Thoracic aorta (tissue), 2 donors: ENCODE data around the gene KLHL29. TPM values are rescaled to one million over a fixed set of nuclear protein-coding genes. Genes with fewer than 3 reads are reported as not detected.

Experiments used
- ATAC-seq: fragments of 150-250 bp; one replicate; pipeline ENCODE4 v1.8.0; 2017; ENCODE audit warnings: low read depth; ENCODE audit not compliant: insufficient number of reproducible peaks, low FRiP score
- DNase-seq: peaks from one replicate; pipeline ENCODE4 v3.0.0-alpha.2; 2020; ENCODE audit warnings: low spot score
- H3K27ac ChIP-seq, 2 donors: fragments of 200-600 bp; sonication (generic); 1 replicate in 1 of 2; 2 replicates in 1 of 2; pipeline ENCODE4 v1.5.1; 2016; ENCODE audit warnings: mild to moderate bottlenecking in 2 of 2, moderate library complexity in 2 of 2
- H3K27me3 ChIP-seq: fragments of 200-600 bp; sonication (generic); replicated peaks from 2 replicates; pipeline ENCODE4 v1.6.0; 2016; ENCODE audit warnings: mild to moderate bottlenecking; ENCODE audit not compliant: insufficient read depth
- H3K36me3 ChIP-seq: fragments of 200-600 bp; sonication (generic); one replicate; pipeline ENCODE4 v1.5.1; 2016
- H3K4me1 ChIP-seq, 2 donors: fragments of 200-600 bp; sonication (generic); 1 replicate in 1 of 2; 2 replicates in 1 of 2; pipeline versions ENCODE4 v1.5.1 to v1.6.0; 2016; ENCODE audit warnings: low read depth in 2 of 2, mild to moderate bottlenecking in 1 of 2; ENCODE audit not compliant: control insufficient read depth in 1 of 2
- H3K4me3 ChIP-seq: fragments of 200-600 bp; sonication (generic); 2 replicates; pipeline ENCODE4 v1.5.1; 2016; ENCODE audit warnings: mild to moderate bottlenecking
- H3K9me3 ChIP-seq: fragments of 200-600 bp; sonication (generic); 2 replicates; pipeline ENCODE4 v1.5.1; 2016
- CTCF ChIP-seq: fragments of 200-600 bp; sonication (generic); IDR thresholded peaks from one replicate; pipeline ENCODE4 v1.5.1; 2019; ENCODE audit warnings: antibody characterized with exemption
- total RNA-seq, 2 donors: library from RNA; depleted of rRNA; stranded (reverse); fragments of >200 nt; gene quantifications; one replicate each; pipeline versions ENCODE4 v1.1.0 to v1.2.3, GENCODE V29; 2016

The KLHL29 gene
- total RNA-seq, 2 donors from 2014 or later: 18.5 to 24.4 TPM

- Histone ChIP-seq H3K4me3 (no peak overlapping the region), H3K27ac (peak overlapping the region in 1 of 2 donors; percentile 41), H3K27me3 (no peaks in the 10 kb centered on the region), H3K36me3 (no peaks in the 10 kb centered on the region), H3K9me3 (no peaks in the 10 kb centered on the region), H3K4me1 (peaks cover 9 to 17% of the 10 kb centered on the region in 2 donors)
- no peak for DNase-seq
- TF ChIP-seq CTCF: no peak
- no peak for ATAC-seq
Observed at GRCh38 chr2:23545396-23545795, 160.4 kb downstream of the KLHL29 start.

- DNase-seq (no peak), ATAC-seq (no peak)
- Histone ChIP-seq H3K4me3 (no peak overlapping the region), H3K4me1 (peaks cover 9 to 17% of the 10 kb centered on the region in 2 donors), H3K36me3 (no peaks in the 10 kb centered on the region), H3K9me3 (no peaks in the 10 kb centered on the region), H3K27me3 (no peaks in the 10 kb centered on the region), H3K27ac (peak overlapping the region in 1 of 2 donors; percentile 41)
- no peak for TF ChIP-seq CTCF
Observed at GRCh38 chr2:23545811-23546210, 160.8 kb downstream of the KLHL29 start.

- no peaks in the 10 kb centered on the region for H3K27me3 ChIP-seq
- H3K4me3 ChIP-seq: no peak overlapping the region
- H3K27ac ChIP-seq: no peak overlapping the region
- peaks cover 9 to 17% of the 10 kb centered on the region in 2 donors for H3K4me1 ChIP-seq
- TF ChIP-seq CTCF: no peak
- DNase-seq (no peak), ATAC-seq (no peak)
- H3K36me3 ChIP-seq: no peaks in the 10 kb centered on the region
- no peaks in the 10 kb centered on the region for H3K9me3 ChIP-seq
Observed at GRCh38 chr2:23546913-23547312, 161.9 kb downstream of the KLHL29 start.

GRCh38 chr2:23547725-23548124 lies 162.7 kb downstream of the KLHL29 start:
- no peak overlapping the region for H3K27ac ChIP-seq
- no peak for TF ChIP-seq CTCF
- ATAC-seq: no peak

GRCh38 chr2:23548143-23548769 lies 163.3 kb downstream of the KLHL29 start:
- no peak for ATAC-seq

More at GRCh38 chr2:23547725-23548124, 162.7 kb downstream of the KLHL29 start:
- Histone ChIP-seq H3K27me3 (no peaks in the 10 kb centered on the region), H3K36me3 (no peaks in the 10 kb centered on the region), H3K9me3 (no peaks in the 10 kb centered on the region), H3K4me1 (peaks cover 9 to 17% of the 10 kb centered on the region in 2 donors), H3K4me3 (no peak overlapping the region)
- no peak for DNase-seq

More at GRCh38 chr2:23548143-23548769, 163.3 kb downstream of the KLHL29 start:
- H3K9me3 ChIP-seq: no peaks in the 10 kb centered on the region
- no peak for DNase-seq
- no peak overlapping the region for H3K4me3 ChIP-seq
- H3K4me1 ChIP-seq: peaks cover 15 to 22% of the 10 kb centered on the region in 2 donors
- H3K27me3 ChIP-seq: no peaks in the 10 kb centered on the region
- no peak for TF ChIP-seq CTCF
- H3K27ac ChIP-seq: no peak overlapping the region
- no peaks in the 10 kb centered on the region for H3K36me3 ChIP-seq
